ENCODE measurements around the gene EXOC6B. TPM values are rescaled to one million over a fixed set of nuclear protein-coding genes. Genes with fewer than 3 reads are reported as not detected.

Gene EXOC6B
- total and polyA plus RNA-seq, 7 donors = 4.4 to 26.8 (median 14.1) TPM

GRCh38 chr2:72212486-72212855 lies 613.4 kb downstream of the EXOC6B start:
- no peak overlapping the region for H3K4me3 ChIP-seq
- no peaks in the 10 kb centered on the region for H3K9me3 ChIP-seq
- intact Hi-C loops (cut with DNase I) = no loop called here
- no peaks in the 10 kb centered on the region for H3K27me3 ChIP-seq (ENCODE audit: insufficient read depth in 3 of 3, low read length in 2 of 3)
- DNase-seq (no peak), ATAC-seq (no peak)
- no peaks in the 10 kb centered on the region for H3K4me1 ChIP-seq
- peaks cover 0 to 4% of the 10 kb centered on the region in 2 donors for H3K36me3 ChIP-seq (ENCODE audit: insufficient read depth in 1 of 2, low read depth in 1 of 2)
- H3K27ac ChIP-seq = no peak overlapping the region
- WGBS, 3 donors = 90 to 95% (median 94%) methylated on average over 1 of the region's 1 CpG
- TF ChIP-seq CTCF (IDR thresholded peaks at IDR 0.05) = no peak

- Histone ChIP-seq H3K4me1 (no peaks in the 10 kb centered on the region), H3K36me3 (ENCODE audit: insufficient read depth in 1 of 2, low read depth in 1 of 2) (no peaks in the 10 kb centered on the region), H3K27ac (no peak overlapping the region), H3K27me3 (ENCODE audit: insufficient read depth in 3 of 3, low read length in 2 of 3) (no peaks in the 10 kb centered on the region), H3K9me3 (no peaks in the 10 kb centered on the region), H3K4me3 (no peak overlapping the region)
- TF ChIP-seq CTCF (IDR thresholded peaks at IDR 0.05) = no peak
- DNase-seq (no peak), ATAC-seq (no peak)
- intact Hi-C loops (cut with DNase I) = no loop called here
- 85 to 97% (median 90%) methylated on average over 2 of the region's 2 CpGs for WGBS, 3 donors
These were observed 613.9 kb downstream of the EXOC6B start for GRCh38 chr2:72211777-72212485.

- H3K4me3 ChIP-seq = no peak overlapping the region
- DNase-seq = no peak
- H3K27me3 ChIP-seq (ENCODE audit: insufficient read depth in 3 of 3, low read length in 2 of 3) = no peaks in the 10 kb centered on the region
- no peak for TF ChIP-seq CTCF (IDR thresholded peaks at IDR 0.05)
- H3K9me3 ChIP-seq = no peaks in the 10 kb centered on the region
- no peaks in the 10 kb centered on the region for H3K36me3 ChIP-seq (ENCODE audit: insufficient read depth in 1 of 2, low read depth in 1 of 2)
- intact Hi-C loops (cut with DNase I) = no loop called here
- WGBS, 3 donors = 81 to 90% (median 87%) methylated on average over 2 of the region's 2 CpGs
- ATAC-seq = no peak
- no peaks in the 10 kb centered on the region for H3K4me1 ChIP-seq
- H3K27ac ChIP-seq = no peak overlapping the region
These were observed 614.5 kb downstream of the EXOC6B start for GRCh38 chr2:72211350-72211749.

GRCh38 chr2:72210470-72210869 lies 615.4 kb downstream of the EXOC6B start:
- whole genome bisulfite sequencing, 3 donors = 81 to 88% (median 84%) methylated on average over 2 of the region's 2 CpGs

More at GRCh38 chr2:72210470-72210869, 615.4 kb downstream of the EXOC6B start:
- no peak overlapping the region for H3K4me3 ChIP-seq
- intact Hi-C loops (cut with DNase I) = no loop called here
- peaks cover 1% of the 10 kb centered on the region for H3K4me1 ChIP-seq
- H3K9me3 ChIP-seq = no peaks in the 10 kb centered on the region
- DNase-seq = no peak
- no peaks in the 10 kb centered on the region for H3K27me3 ChIP-seq (ENCODE audit: insufficient read depth in 3 of 3, low read length in 2 of 3)
- no peak for TF ChIP-seq CTCF (IDR thresholded peaks at IDR 0.05)
- ATAC-seq = no peak
- no peak overlapping the region for H3K27ac ChIP-seq
- H3K36me3 ChIP-seq (ENCODE audit: insufficient read depth in 1 of 2, low read depth in 1 of 2) = no peaks in the 10 kb centered on the region
